ENCODE results near the gene APOL3.

- TF ChIP-seq, protein P1, sequence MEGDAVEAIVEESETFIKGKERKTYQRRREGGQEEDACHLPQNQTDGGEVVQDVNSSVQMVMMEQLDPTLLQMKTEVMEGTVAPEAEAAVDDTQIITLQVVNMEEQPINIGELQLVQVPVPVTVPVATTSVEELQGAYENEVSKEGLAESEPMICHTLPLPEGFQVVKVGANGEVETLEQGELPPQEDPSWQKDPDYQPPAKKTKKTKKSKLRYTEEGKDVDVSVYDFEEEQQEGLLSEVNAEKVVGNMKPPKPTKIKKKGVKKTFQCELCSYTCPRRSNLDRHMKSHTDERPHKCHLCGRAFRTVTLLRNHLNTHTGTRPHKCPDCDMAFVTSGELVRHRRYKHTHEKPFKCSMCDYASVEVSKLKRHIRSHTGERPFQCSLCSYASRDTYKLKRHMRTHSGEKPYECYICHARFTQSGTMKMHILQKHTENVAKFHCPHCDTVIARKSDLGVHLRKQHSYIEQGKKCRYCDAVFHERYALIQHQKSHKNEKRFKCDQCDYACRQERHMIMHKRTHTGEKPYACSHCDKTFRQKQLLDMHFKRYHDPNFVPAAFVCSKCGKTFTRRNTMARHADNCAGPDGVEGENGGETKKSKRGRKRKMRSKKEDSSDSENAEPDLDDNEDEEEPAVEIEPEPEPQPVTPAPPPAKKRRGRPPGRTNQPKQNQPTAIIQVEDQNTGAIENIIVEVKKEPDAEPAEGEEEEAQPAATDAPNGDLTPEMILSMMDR (conservative IDR thresholded peaks at IDR 0.05 in 1 of 2, IDR thresholded peaks at IDR 0.05 in 1 of 2; ENCODE audit: extremely low read depth in 1 of 2, insufficient read depth in 1 of 2, low read depth in 1 of 2, low read length in 2 of 2), result no peak
- no peak for TF ChIP-seq EZH2 (IDR thresholded peaks at IDR 0.05; ENCODE audit: borderline replicate concordance, low read length)
Observed at GRCh38 chr22:36166086-36166485, 5.5 kb upstream of the APOL3 start.

Measured in mammary epithelial cell (primary cell).